ENCODE measurements around the gene PIP5K1B.

Gene PIP5K1B

DNA sequence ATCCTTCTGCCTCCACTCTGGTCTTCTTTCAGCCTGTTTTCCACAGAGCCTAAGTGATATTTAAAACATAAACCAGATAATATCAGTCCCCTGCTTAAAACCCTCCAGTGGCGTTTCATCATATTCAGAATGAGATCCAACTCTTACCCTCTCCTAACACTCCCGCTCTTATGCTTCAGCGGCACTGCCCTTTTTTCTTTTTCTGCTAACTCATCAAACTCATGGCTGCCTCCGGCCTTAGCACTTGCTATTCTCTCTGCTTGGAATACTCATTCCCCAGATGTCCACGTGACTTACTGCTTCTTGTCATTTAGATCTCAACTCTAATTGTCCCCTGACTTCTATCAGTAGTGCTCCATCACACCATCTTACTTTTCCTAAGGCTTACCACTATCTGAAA is 73.6 kb downstream of the PIP5K1B start:
- FAIRE-seq = no peak

DNA sequence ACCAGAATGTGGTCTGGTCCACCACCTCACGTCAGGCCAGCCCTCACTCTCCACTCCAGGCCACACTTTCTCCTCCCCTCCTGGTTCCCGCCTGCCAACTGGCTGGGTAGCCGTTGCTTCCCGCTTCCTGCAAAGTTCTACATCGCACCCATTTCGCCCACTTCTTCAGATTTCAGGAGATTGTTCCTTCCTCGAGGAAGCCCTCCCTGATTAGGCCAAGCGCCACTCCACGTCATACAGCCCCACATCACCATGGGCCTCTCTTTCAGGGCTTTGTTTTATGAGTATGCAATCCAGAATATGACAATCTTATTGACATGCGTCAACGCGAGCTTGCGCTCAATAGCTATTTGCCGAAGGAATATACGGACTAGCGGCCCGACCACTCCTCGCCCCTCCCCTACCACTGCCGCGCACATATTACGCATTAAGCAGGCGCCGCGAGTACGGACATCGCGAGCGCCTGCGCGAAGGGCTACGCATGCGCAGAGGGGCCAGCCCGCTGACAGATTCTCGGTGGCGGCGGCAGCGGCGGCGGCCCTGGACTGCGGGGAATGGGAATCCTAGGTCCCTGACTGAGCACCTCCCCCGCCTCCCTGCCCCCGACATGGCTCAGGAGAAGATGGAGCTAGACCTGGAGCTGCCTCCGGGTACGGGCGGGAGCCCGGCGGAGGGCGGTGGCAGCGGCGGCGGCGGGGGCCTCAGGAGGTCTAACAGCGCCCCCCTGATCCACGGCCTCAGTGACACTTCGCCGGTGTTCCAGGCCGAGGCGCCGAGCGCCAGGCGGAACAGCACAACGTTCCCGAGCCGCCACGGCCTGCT is 74.7 kb downstream of the PIP5K1B start:
- no peak for FAIRE-seq

DNA sequence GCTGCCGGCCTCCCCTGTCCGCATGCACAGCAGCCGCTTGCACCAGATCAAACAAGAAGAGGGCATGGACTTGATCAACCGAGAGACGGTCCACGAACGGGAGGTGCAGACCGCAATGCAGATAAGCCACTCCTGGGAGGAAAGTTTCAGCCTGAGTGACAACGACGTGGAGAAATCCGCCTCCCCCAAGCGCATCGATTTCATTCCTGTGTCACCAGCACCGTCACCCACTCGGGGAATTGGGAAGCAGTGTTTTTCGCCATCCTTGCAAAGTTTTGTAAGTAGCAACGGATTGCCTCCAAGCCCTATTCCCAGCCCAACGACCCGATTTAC is 75.3 kb downstream of the PIP5K1B start:
- no peak for FAIRE-seq

DNA sequence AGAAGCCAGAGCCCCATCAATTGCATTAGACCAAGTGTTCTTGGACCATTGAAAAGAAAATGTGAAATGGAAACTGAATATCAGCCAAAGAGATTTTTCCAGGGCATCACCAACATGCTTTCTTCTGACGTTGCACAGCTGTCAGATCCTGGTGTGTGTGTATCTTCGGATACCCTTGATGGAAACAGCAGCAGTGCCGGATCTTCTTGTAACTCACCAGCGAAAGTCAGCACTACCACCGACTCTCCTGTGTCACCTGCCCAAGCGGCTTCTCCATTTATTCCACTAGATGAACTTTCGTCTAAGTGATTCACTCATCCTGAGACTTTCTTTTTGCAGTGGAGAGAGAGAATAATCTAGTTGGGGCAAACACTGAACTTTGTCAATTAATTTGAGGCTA is 75.7 kb downstream of the PIP5K1B start:
- FAIRE-seq = no peak

DNA sequence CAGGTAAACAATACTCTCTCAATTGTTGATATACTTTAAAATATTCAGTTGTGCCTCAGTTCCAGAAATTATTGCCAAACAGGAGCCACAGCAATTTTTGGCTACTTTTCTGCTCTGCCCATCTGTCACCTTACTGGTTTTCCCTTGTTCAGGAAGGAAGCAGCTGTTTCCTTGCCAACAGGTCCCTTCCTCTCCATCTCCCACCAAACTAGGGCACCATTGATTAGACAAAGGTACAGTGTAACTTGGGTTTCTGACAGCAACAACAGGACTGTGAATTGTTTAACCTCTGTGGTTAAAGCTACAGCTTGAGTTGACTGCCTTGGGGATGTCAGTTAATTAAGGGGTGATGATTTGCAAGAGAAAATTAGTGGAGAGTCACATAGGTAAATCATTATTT is 76.9 kb downstream of the PIP5K1B start:
- FAIRE-seq = no peak

DNA sequence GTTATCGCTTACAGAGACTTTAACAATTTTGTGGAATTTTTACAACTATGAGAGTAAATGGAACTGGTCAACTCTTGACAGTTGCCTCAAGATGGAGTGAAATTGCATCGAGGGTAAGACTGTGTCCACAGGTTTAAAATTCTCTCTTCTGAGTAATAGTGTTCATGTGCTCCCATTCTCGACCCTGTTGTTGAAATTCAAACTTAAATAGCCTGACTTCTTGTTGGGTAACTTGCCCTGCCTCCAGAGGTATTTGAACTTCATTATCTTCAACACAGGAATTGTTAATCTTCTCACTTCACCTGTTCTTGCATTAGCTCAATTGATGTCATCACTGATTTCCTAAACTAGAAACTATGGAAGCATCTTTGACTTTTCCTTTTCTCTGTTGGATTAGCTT is 77.5 kb downstream of the PIP5K1B start:
- FAIRE-seq = no peak

DNA sequence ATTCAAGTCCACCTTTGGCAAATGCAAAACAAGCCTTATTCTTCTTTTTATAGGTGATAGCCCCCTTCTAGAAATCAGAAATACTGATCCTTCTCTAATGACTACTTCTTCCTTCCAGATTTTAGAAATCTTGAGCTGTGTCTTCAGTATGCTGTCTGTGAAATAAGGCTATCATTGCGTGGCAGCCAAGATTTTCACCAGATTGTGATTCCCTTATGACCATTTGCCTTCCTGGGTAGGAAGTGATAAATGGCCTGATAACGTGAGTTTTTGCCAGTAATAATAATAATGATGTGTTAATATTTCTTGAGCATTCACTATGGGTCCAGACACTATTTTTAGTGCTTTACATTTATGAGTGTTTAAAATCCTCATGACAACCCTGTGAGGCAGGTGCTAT is 80.9 kb downstream of the PIP5K1B start:
- FAIRE-seq = no peak

DNA sequence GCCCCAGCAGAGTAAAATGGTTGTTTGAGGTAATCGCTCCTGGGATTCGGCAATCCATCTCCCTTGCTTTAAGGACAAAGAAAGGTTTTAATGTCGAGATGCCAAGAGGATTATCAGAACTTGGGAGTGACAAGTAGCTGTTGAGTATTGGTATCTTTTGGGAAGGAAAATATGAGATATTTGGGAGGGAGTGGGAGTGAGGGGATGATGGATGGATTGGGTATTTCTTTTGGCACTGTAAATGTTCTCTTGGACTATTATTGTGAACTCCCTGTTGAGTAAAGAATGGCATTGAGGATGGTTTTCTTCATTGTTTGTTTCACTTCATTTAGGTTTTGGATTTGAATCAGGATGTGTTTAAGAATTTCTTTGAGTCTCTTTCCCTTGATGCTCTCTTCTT is 86.1 kb downstream of the PIP5K1B start:
- FAIRE-seq = no peak

DNA sequence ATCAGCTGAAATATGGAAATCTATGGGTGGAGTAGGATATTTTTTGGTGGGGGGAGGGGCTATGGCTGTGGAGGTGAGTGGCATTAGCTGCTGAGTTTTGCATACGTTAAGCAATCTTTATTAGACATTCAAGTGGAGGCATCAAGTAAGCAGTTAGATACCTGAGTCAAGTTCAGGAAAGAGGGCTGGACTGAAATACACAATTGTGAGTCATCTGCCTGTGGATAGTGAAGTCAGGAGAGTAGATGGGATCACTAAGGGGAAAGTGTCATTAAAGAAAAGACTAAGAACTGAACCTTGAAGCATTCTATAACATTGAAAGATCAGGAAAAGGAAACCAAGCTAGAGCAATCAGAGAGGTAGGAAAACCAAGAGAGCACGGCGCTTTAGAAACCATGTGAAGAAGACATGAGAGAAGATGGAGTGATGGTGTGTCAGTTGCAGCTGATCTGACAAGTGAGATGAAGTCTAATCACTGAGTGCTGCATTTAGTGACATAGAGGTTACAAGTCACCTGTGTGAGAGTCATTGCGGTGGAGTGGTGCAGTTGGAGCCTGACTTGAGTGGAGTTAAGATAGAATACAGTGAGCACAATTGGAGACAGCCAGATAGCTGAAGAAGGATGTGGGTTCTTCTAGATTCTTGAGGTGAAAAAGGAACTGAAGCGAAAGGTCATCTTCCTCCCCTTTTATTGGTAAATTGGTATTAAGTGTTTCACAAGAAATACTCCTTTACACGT is 88.7 kb downstream of the PIP5K1B start:
- FAIRE-seq = no peak

DNA sequence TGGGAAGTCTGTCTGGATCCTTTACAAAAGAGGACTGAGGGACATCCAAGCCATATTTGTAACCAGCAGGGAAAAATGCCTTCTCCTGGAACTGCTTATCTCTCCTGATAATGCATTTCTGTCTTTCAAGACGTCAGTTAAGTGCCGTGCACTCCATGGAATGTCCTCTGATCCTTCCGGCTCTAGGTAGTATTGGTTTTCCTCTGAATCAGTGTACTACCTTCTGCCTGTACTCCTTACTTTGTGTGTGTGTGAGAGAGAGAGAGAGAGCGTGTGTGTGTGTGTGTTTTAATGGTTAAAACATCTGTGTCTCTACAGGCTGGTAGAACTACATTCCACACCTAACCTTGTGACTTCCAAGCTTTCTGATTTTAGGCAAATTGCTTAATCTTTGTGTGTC is 89.9 kb downstream of the PIP5K1B start:
- FAIRE-seq = no peak

DNA sequence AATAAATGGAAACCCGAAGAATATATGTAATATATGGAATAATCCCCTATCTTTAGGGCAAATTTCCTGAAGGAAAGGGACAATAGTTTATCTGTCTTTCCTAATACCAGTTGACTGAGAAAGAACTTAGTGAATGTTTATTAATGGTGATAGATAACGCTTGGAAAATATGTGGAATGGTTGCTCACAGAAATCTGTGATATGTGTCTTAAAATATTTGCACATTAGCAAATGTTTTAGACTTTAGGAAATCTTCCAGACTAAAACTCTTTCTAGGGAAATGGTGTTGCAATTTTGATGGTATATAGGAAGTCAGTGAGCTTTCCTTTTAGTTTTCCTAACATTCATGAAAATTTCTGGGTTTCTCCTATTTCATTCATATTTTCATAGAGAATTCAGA is 90.4 kb downstream of the PIP5K1B start:
- FAIRE-seq = no peak

DNA sequence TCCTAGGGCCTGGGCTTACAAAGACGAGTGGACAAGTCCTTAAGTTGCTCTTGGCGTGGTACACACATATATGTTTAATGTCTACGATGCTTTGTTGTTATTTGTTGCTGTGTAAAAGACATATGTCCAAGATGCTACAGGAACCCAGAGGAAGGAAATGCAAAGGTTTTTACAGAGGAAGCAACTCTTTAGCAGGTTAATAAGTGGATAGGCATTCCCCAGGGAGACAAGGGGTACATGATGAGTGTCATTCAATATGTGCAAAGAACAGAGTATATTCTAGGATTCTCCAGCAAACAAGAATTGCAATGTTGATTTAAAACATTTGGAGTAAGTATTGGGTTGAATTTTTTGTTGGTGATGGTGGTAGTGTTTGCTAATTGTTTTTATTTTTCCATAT is 92.1 kb downstream of the PIP5K1B start:
- FAIRE-seq = no peak

DNA sequence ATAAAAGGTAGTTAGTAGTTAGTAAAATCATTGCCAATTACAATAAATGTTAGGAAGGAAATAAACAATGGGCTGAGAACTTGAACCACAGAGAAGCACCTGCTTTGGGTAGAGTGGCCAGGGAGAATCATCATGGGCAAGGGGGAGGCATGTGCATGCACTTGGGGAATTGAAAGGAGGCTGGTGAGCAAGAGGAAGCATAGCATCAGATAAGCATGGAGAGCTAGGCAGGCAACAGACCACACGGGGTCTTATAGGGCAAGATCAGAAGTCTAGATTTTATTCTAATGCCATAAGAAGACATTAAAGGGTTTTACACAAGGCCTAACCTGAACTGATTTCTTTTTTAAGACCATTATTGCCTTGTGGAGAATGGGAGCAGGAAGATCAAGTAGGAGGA is 93.4 kb downstream of the PIP5K1B start:
- FAIRE-seq = no peak

DNA sequence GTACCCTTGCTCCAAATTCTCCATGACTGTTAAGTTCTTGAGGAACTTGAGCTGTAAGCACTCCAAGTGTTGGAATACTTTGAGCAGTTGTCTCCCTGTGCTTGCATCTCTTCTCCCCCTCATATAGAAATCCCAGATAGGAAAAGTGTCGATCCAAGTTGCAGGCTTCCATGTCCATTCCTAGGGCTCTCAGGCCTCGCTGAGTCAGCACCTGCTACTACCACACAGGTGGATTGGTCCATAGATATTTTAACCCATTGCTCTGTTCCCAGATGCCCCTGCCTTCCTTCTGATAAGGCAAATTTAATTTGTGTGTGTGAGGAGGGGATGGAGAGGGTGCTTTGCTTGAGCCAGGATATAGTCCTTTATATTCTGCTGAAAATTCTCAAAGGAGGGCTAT is 95.8 kb downstream of the PIP5K1B start:
- no peak for FAIRE-seq

DNA sequence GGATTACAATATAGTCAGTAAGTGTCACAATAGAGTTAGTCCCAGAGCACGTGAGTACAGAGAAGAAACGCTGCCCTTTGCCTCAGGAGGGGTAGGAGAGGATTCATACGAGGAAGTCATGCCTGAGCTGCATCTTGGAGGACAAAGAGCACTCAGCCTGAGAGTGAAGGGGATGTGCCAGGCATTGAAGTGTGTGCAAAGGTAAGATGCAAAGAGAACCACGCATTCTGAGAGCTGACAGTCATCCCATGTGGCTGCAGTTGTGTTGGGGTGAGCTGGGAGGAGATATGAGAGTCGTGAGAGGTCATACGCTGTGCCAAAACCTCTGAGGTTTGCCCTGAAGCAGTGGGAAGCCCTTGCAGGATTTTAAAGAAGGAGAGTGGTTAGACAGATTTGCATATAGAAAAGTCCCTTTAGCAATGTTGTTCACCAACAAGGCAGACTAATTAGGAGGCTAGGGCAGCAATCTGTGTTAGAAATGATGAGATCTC is 97.5 kb downstream of the PIP5K1B start:
- FAIRE-seq = no peak

DNA sequence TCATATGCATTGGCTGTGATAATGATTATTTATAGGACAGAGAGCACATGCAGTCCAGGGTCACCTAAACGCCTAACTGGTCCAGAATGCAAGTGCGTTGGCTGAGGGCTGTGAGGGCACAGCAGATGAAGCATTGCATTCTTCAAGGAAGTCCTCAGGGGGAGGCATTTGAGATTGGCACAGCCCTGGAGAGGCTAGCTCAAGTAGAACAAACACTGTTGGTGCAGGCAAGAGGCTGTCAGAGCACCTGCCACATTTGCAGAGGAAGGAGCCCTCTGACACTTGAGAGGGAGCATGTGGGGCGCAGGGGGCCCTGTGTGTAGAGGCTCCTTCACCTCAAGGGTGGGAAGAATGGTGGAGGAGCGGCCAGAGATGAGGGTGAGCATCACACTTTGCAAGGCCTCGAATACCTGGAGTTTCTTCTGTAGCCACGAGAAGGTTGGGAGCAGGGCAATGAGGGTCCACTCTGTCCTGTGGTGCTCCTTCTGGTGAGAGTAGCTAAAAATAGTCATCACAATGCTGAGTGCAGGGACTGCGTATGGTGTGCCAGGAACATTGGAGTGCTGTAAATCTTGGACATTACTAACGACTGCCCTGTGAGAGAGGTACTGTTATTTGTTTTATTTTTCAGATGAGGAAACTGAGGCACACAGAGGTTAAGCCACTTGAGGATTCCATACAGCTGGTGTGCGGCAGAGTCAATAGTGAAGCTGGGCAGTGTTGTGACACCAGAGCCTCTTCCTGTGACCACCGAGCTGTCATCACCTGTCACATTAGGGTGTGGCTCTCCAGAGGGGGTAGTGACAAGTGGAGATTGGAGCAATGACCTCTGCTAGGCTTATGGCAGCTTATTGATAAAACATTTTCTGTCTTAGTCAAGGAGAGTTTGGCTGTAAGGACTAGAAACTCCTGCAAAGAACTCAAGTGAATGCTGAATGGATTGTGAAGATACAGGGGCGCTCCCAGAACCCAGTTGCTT is 100.2 kb downstream of the PIP5K1B start:
- no peak for FAIRE-seq

DNA sequence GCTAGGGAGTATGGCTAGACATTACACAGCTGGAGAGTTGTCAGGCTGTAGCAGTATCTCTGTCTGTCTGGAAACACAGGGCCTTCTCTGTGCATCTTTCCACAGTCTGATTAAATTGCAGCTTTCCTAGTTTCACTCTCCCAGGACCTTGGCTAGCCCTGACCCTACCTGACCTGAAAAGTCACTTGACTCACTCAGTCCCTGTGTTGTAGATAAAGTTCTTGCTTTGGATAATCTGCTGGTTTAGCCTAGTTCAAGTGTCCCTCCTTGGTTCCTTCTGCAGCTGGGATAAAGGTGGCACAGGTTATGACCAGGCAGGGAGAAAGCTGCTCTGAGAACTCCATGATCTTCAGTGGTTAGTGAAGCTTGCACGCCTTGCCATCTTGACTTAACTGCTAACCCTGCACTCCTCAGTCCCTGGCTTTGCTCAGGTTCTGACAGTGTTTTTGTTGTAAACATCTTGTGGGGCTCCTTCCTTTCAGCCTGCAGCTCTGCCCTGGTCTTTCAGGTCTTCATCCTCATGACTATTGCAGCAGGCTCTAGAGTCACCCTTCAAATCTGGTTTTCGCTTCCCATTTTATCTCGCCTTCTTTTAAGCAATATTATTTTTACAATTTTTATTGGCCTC is 101.0 kb downstream of the PIP5K1B start:
- FAIRE-seq = no peak

DNA sequence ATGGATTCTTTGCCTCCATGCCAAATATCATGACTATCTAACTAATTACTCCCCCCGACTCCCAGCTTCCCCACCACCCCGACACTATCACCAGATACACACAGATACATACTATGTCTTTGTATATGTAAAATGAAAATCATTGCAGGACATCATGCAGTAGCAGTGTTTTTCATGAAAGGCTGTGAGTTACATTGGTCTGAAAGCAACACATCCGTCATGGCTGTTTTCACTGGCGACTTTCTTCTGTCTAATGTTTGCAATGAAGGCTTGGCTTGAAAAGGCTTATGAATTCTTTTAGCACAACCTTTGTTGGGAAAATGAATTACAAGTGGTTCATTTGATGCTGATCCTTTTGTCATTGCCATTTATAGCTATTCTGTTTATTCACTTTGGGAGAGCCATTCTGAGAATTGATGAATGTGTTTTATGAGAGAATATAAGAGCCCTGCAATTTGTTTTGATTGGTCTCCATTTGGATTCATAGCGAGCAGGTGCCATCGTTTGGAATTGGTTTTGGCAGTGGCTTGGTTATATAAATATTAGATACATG is 103.4 kb downstream of the PIP5K1B start:
- no peak for FAIRE-seq

DNA sequence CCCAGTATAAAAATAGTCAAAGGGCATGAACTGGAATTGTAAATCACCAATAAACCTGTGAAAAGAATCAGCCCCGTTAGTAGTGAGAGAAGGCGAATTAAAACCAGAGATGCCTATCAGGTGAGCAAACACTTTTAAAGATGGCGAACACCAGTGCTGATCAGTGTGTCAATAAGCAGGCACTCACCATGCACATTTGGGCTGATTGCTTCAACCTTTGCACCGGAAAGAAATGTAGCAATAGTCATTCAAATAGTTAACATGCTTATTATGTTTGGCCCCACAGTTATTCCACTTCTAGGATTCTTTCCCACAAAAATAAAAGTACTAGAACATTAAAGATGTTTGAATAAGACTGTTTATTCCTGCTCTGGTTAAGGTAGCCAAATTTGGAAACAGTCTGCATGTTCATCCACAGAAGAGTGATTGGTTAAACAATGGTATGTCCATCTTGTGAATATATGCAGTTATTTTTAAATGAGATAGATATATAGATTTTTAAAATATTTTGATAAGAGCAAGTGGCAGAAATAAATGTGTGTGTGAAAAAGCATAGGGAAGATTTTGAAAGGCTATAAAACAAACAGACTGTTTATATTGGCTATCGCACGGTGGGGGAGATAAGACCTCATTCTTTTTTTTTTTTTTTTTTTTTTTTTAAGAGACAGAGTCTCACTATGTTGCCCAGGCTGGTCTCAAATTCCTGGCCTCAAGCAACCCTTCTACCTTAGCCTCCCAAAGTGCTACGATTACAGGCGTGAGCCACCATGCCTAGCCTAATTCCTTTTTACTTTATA is 112.2 kb downstream of the PIP5K1B start:
- FAIRE-seq = no peak

DNA sequence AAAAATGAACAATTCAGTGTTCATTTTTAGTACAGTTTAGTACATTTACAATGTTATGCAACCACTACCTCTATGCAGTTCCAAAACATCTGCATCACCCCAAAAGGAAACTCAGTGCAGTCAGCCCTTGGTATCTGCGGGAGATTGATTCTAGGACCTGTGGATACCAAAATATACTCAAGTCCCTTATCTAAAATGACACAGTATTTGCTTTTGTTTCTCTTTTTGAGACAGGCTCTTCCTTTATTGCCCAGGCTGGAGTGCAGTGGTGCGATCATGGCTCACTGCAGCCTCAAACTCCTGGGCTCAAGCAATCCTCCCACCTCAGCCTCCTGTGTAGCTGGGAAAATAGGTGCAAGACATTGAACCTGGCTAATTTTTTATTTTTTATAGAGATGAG is 114.0 kb downstream of the PIP5K1B start:
- no peak for FAIRE-seq

DNA sequence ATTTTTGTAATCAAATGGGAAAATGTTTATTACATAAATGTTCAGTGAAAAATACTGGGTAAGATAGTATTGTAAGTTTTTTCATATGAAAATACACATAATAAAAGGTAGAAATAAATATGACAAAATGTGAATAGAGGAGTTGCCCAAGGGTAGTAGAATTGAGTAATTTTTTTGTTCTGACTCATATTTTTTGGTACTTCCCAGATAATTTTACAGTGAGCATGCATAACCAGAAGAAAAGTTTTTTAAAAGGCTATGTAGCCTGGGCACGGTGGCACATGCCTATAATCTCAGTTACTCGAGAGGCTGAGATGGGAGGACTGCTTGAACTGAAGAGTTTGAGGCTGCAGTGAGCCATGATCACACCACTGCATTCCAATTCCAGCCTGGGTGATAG is 116.9 kb downstream of the PIP5K1B start:
- FAIRE-seq = no peak

All from A204.1 (cell line).